HepG2 (cell line): ENCODE measurements around the gene TENM3. TPM values are rescaled to one million over a fixed set of nuclear protein-coding genes. Genes with fewer than 3 reads are reported as not detected.

ENCODE experiments used
- ATAC-seq: fragments of 200-7000 bp; cut with Tn5 transposase; 3 replicates; pipeline ENCODE4 v1.9.1; 2020; ENCODE audit warnings: mild to moderate bottlenecking, moderate library complexity
- BruUV-seq: library from RNA; stranded (reverse); fragments of 400-500 nt; replicated peaks from 2 replicates; lab custom pipeline; 2021; lab: Mats Ljungman, UMichigan
- CTCF ChIA-PET: fragments of 300-600 bp; formaldehyde crosslinking; extraction: SDS; loops from one replicate; lab custom pipeline; 2021; ENCODE audit warnings: low total read pairs, inconsistent platforms, low intra/inter-chr PET ratio; lab: Yijun Ruan, JAX
- POLR2A ChIA-PET: fragments of 350-600 bp; sonication (Branson Sonifier 250); formaldehyde crosslinking; loops from one replicate; lab custom pipeline; 2020; ENCODE audit warnings: antibody characterized with exemption, inconsistent platforms; lab: Yijun Ruan, JAX
- DNase-seq: peaks from one replicate; pipeline ENCODE4 v3.0.0-alpha.2; 2015; ENCODE audit warnings: low spot score
- FAIRE-seq: peaks from 3 replicates; lab custom pipeline; 2011; peaks lifted over from hg19 to GRCh38; lab: Jason Lieb, UNC
- H2AFZ ChIP-seq: one replicate; pipeline ENCODE4 v1.6.1; 2011; ENCODE audit warnings: low read length, inconsistent platforms
- H3K27ac ChIP-seq: fragments of 300-600 bp; 3 replicates; pipeline ENCODE4 v1.8.0; 2011; ENCODE audit warnings: mixed run types, mild to moderate bottlenecking, mixed read lengths, low read length, inconsistent platforms; ENCODE audit not compliant: insufficient read depth; ENCODE audit errors: extremely low read length
- H3K27me3 ChIP-seq, 2 experiments: fragments of 200-600 bp in 1 of 2; 2 replicates in 1 of 2; 3 replicates in 1 of 2; pipeline versions ENCODE4 v1.6.0 to v1.8.0; 2011; ENCODE audit warnings: low read length in 2 of 2, mild to moderate bottlenecking in 2 of 2, moderate library complexity in 2 of 2, inconsistent platforms in 1 of 2; ENCODE audit not compliant: insufficient read depth in 2 of 2, control insufficient read depth in 1 of 2
- H3K36me3 ChIP-seq, 2 experiments: fragments of 200-600 bp in 1 of 2; replicated peaks in 1 of 2; 2 replicates in 1 of 2; 3 replicates in 1 of 2; pipeline versions ENCODE4 v1.5.1 to v1.8.0; 2011; ENCODE audit warnings: low read length in 2 of 2, inconsistent platforms in 1 of 2; ENCODE audit not compliant: insufficient read depth in 2 of 2, control insufficient read depth in 1 of 2
- H3K4me1 ChIP-seq: 2 replicates; pipeline ENCODE4 v1.5.1; 2012; ENCODE audit warnings: low read length, inconsistent platforms; ENCODE audit not compliant: insufficient read depth
- H3K4me2 ChIP-seq: 2 replicates; pipeline ENCODE4 v1.6.0; 2011; ENCODE audit warnings: low read depth, low read length, inconsistent platforms
- H3K4me3 ChIP-seq, 3 experiments: fragments of 200-600 bp in 1 of 3; sonication (generic), shearing (Covaris generic) in 1 of 3; replicated peaks in 1 of 3; 2 replicates each; pipeline ENCODE4 v1.5.1; 2011 to 2016; ENCODE audit warnings: low read length in 3 of 3, inconsistent platforms in 2 of 3, low read depth in 2 of 3, mild to moderate bottlenecking in 2 of 3, control low read depth in 1 of 3, mixed read lengths in 1 of 3; ENCODE audit not compliant: insufficient read depth in 1 of 3
- H3K79me2 ChIP-seq: one replicate; pipeline ENCODE4 v1.6.1; 2011; ENCODE audit warnings: low read length, inconsistent platforms; ENCODE audit not compliant: insufficient read depth
- H3K9ac ChIP-seq: 2 replicates; pipeline ENCODE4 v1.6.0; 2011; ENCODE audit warnings: mild to moderate bottlenecking, low read depth, low read length, inconsistent platforms; ENCODE audit not compliant: insufficient read depth
- H3K9me3 ChIP-seq: 2 replicates; pipeline ENCODE4 v1.5.1; 2012; ENCODE audit warnings: mild to moderate bottlenecking, low read length
- H4K20me1 ChIP-seq: 2 replicates; pipeline ENCODE4 v1.6.0; 2011; ENCODE audit warnings: inconsistent platforms, mild to moderate bottlenecking, low read length, moderate library complexity; ENCODE audit not compliant: insufficient read depth
- ADNP ChIP-seq: sonication (generic); formaldehyde crosslinking; IDR thresholded peaks from 2 replicates; pipeline ENCODE4 v1.4.0; 2020; ENCODE audit warnings: missing genetic modification reagents
- FLYWCH1 ChIP-seq: sonication (generic); formaldehyde crosslinking; IDR thresholded peaks from 2 replicates; pipeline ENCODE4 v1.8.1; 2023; ENCODE audit warnings: mild to moderate bottlenecking, missing genetic modification reagents
- GTF2F1 ChIP-seq: fragments of 150-350 bp; IDR thresholded peaks from 2 replicates; pipeline ENCODE4 v1.6.1; 2014; ENCODE audit warnings: low read length
- HNRNPLL ChIP-seq: fragments of 200-400 bp; formaldehyde crosslinking; IDR thresholded peaks from 2 replicates; pipeline ENCODE4 v1.6.1; 2017; ENCODE audit warnings: mild to moderate bottlenecking, low read depth, low read length; ENCODE audit not compliant: poor library complexity, severe bottlenecking
- KDM5B ChIP-seq: sonication (generic); formaldehyde crosslinking; IDR thresholded peaks from 2 replicates; pipeline ENCODE4 v1.4.0; 2020; ENCODE audit warnings: missing genetic modification reagents, mild to moderate bottlenecking, borderline replicate concordance
- NFE2L2 ChIP-seq: fragments of 150-350 bp; IDR thresholded peaks from 2 replicates; pipeline ENCODE4 v1.6.1; 2014; ENCODE audit warnings: low read length
- RFXANK ChIP-seq: IDR thresholded peaks from 2 replicates; pipeline ENCODE4 v1.6.1; 2016
- SAP130 ChIP-seq: IDR thresholded peaks from 2 replicates; pipeline ENCODE4 v1.6.1; 2016; ENCODE audit warnings: low read depth
- U2AF1 ChIP-seq: fragments of 200-400 bp; formaldehyde crosslinking; optimal IDR thresholded peaks from 2 replicates; pipeline ENCODE3; 2017; ENCODE audit warnings: mild to moderate bottlenecking, low read depth, low read length
- YEATS2 ChIP-seq: sonication (generic); formaldehyde crosslinking; IDR thresholded peaks from 2 replicates; pipeline ENCODE4 v1.4.0; 2020; ENCODE audit warnings: missing genetic modification reagents, borderline replicate concordance
- ZNF317 ChIP-seq: sonication (generic); formaldehyde crosslinking; IDR thresholded peaks from 2 replicates; pipeline ENCODE4 v1.5.0; 2020; ENCODE audit warnings: mild to moderate bottlenecking, missing genetic modification reagents
- ZNF350 ChIP-seq: sonication (generic); formaldehyde crosslinking; IDR thresholded peaks from 2 replicates; pipeline ENCODE4 v1.4.0; 2020; ENCODE audit warnings: mild to moderate bottlenecking, low read depth, missing genetic modification reagents, borderline replicate concordance
- ZNF354B ChIP-seq: sonication (generic); formaldehyde crosslinking; IDR thresholded peaks from 2 replicates; pipeline ENCODE4 v1.8.0; 2022; ENCODE audit warnings: mild to moderate bottlenecking, missing genetic modification reagents
- ZNF598 ChIP-seq: sonication (generic); formaldehyde crosslinking; IDR thresholded peaks from 2 replicates; pipeline ENCODE4 v1.5.1; 2020; ENCODE audit warnings: mild to moderate bottlenecking, missing genetic modification reagents, borderline replicate concordance
- ZNF607 ChIP-seq: sonication (generic); formaldehyde crosslinking; IDR thresholded peaks from 2 replicates; pipeline ENCODE4 v1.5.1; 2020; ENCODE audit warnings: missing genetic modification reagents, mild to moderate bottlenecking, borderline replicate concordance
- ZSCAN22 ChIP-seq: sonication (generic); formaldehyde crosslinking; IDR thresholded peaks from 2 replicates; pipeline ENCODE4 v1.4.0; 2020; ENCODE audit warnings: mild to moderate bottlenecking, missing genetic modification reagents
- WGBS: methylation state at CpG from one replicate; pipeline ENCODE4 v1.1.6; 2017; ENCODE audit warnings: low lambda C conversion rate; 5-methylcytosine and 5-hydroxymethylcytosine counted together
- in situ Hi-C: cut with HindIII; loops from 2 replicates; pipeline ENCODE4 v1.10.0; 2017; ENCODE audit warnings: low pct_unique_long_range_greater_than_20kb; ENCODE audit not compliant: extremely low pct_ligation_motif_present
- intact Hi-C: fragments of 100-400 bp; cut with micrococcal nuclease; formaldehyde crosslinking; loops from one replicate; pipeline ENCODE4 v1.10.0; 2022; ENCODE audit not compliant: unreplicated experiment
- polyA plus RNA-seq, 8 experiments: library from polyadenylated mRNA; depleted of rRNA in 3 of 8; stranded (reverse) in 7 of 8; unstranded in 1 of 8; fragments of >200 nt; fragmentation: Illumina TruSeq in 4 of 8; extraction: Trizol in 4 of 8; gene quantifications; 2 replicates each; pipeline versions ENCODE4 v1.2.1 to v1.2.3, GENCODE V29; 2011 to 2016; ENCODE audit warnings: low read depth in 4 of 8, missing spikeins in 1 of 8, mixed read lengths in 1 of 8; ENCODE audit not compliant: insufficient read depth in 1 of 8
- total RNA-seq, 5 experiments: library from RNA; depleted of rRNA; stranded (reverse); fragments of >200 nt; fragmentation: Illumina TruSeq; extraction: Trizol; gene quantifications; 2 replicates each; pipeline ENCODE4 v1.2.3, GENCODE V29; 2016; ENCODE audit warnings: low read depth in 1 of 5
- TF ChIP-seq, protein P1 (sequence below): fragments of 450-650 bp; IDR thresholded peaks from 2 replicates; pipeline ENCODE4 v1.6.1; 2017
- TF ChIP-seq, protein P2 (sequence below): IDR thresholded peaks from 2 replicates; pipeline ENCODE4 v1.6.1; 2016; ENCODE audit warnings: low read depth, missing genetic modification reagents, missing compliant biosample characterization
- TF ChIP-seq, protein P3 (sequence below): sonication (generic); formaldehyde crosslinking; IDR thresholded peaks from 2 replicates; pipeline ENCODE4 v1.5.0; 2020; ENCODE audit warnings: mild to moderate bottlenecking, missing genetic modification reagents

Gene TENM3
- total and polyA plus RNA-seq, 2 of the 13 experiments (the other 11 are each of a cell fraction or from before 2014, with no cell fraction given), result 0.04 TPM; not detected in 1

DNA sequence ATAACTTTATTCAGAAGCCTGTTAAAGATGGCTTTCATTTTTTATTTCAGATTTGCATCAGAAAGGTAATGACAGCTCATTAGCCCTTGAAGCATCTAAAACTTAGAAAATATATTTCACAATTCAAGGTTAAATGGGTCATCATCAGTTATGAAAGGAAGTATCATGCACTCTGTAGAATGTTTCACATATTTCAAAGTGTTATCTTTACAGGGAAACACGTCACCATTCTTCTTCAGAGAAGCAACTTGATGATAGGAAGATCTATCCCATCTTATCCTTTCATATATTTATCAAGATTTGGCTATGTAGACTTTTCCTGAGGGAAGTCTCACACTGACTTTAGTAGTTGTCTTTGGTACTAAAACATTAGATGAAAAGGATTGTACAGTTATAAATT is 277.8 kb downstream of the TENM3 start:
- Histone ChIP-seq H2AFZ (no peak overlapping the region), H4K20me1 (no peaks in the 10 kb centered on the region), H3K27me3 (no peaks in the 10 kb centered on the region), H3K4me3 (no peak overlapping the region), H3K4me2 (no peak overlapping the region), H3K36me3 (no peaks in the 10 kb centered on the region), H3K4me1 (no peaks in the 10 kb centered on the region), H3K27ac (no peak overlapping the region), H3K9me3 (no peaks in the 10 kb centered on the region), H3K79me2 (no peaks in the 10 kb centered on the region), H3K9ac (no peak overlapping the region)
- no TSS peak for BruUV-seq
- intact Hi-C loops (no loop called here), in situ Hi-C loops (no loop called here)
- ChIA-PET POLR2A (no interaction called here), CTCF (no interaction called here)
- WGBS, result 5% methylated on average over 1 of the region's 1 CpG
- no peak for ATAC-seq
- TF ChIP-seq FLYWCH1 (CRISPR knock-in tag) (no peak), ADNP (CRISPR knock-in tag) (no peak), GTF2F1 (no peak), HNRNPLL (no peak), YEATS2 (no peak), KDM5B (CRISPR knock-in tag) (no peak), SAP130 (CRISPR knock-in tag) (no peak), ZNF354B (CRISPR knock-in tag) (no peak), U2AF1 (no peak), ZSCAN22 (CRISPR knock-in tag) (no peak), ZNF350 (no peak), ZNF607 (no peak), ZNF598 (CRISPR knock-in tag) (no peak), ZNF317 (CRISPR knock-in tag) (no peak), RFXANK (CRISPR knock-in tag) (no peak), NFE2L2 (no peak)
- TF ChIP-seq, protein P1, sequence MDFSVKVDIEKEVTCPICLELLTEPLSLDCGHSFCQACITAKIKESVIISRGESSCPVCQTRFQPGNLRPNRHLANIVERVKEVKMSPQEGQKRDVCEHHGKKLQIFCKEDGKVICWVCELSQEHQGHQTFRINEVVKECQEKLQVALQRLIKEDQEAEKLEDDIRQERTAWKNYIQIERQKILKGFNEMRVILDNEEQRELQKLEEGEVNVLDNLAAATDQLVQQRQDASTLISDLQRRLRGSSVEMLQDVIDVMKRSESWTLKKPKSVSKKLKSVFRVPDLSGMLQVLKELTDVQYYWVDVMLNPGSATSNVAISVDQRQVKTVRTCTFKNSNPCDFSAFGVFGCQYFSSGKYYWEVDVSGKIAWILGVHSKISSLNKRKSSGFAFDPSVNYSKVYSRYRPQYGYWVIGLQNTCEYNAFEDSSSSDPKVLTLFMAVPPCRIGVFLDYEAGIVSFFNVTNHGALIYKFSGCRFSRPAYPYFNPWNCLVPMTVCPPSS, result no peak
- TF ChIP-seq, protein P2, sequence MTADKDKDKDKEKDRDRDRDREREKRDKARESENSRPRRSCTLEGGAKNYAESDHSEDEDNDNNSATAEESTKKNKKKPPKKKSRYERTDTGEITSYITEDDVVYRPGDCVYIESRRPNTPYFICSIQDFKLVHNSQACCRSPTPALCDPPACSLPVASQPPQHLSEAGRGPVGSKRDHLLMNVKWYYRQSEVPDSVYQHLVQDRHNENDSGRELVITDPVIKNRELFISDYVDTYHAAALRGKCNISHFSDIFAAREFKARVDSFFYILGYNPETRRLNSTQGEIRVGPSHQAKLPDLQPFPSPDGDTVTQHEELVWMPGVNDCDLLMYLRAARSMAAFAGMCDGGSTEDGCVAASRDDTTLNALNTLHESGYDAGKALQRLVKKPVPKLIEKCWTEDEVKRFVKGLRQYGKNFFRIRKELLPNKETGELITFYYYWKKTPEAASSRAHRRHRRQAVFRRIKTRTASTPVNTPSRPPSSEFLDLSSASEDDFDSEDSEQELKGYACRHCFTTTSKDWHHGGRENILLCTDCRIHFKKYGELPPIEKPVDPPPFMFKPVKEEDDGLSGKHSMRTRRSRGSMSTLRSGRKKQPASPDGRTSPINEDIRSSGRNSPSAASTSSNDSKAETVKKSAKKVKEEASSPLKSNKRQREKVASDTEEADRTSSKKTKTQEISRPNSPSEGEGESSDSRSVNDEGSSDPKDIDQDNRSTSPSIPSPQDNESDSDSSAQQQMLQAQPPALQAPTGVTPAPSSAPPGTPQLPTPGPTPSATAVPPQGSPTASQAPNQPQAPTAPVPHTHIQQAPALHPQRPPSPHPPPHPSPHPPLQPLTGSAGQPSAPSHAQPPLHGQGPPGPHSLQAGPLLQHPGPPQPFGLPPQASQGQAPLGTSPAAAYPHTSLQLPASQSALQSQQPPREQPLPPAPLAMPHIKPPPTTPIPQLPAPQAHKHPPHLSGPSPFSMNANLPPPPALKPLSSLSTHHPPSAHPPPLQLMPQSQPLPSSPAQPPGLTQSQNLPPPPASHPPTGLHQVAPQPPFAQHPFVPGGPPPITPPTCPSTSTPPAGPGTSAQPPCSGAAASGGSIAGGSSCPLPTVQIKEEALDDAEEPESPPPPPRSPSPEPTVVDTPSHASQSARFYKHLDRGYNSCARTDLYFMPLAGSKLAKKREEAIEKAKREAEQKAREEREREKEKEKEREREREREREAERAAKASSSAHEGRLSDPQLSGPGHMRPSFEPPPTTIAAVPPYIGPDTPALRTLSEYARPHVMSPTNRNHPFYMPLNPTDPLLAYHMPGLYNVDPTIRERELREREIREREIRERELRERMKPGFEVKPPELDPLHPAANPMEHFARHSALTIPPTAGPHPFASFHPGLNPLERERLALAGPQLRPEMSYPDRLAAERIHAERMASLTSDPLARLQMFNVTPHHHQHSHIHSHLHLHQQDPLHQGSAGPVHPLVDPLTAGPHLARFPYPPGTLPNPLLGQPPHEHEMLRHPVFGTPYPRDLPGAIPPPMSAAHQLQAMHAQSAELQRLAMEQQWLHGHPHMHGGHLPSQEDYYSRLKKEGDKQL (CRISPR knock-in tag), result no peak
- TF ChIP-seq, protein P3, sequence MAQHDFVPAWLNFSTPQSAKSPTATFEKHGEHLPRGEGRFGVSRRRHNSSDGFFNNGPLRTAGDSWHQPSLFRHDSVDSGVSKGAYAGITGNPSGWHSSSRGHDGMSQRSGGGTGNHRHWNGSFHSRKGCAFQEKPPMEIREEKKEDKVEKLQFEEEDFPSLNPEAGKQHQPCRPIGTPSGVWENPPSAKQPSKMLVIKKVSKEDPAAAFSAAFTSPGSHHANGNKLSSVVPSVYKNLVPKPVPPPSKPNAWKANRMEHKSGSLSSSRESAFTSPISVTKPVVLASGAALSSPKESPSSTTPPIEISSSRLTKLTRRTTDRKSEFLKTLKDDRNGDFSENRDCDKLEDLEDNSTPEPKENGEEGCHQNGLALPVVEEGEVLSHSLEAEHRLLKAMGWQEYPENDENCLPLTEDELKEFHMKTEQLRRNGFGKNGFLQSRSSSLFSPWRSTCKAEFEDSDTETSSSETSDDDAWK, result no peak
- FAIRE-seq, result no peak
- DNase-seq, result no peak
